HepG2 (cell line): Measurements from ENCODE around the gene ZSWIM5.

ENCODE experiments used
- DMTF1 ChIP-seq: sonication (generic); formaldehyde crosslinking; IDR thresholded peaks from 2 replicates; pipeline ENCODE4 v1.4.0; 2020; ENCODE audit warnings: mild to moderate bottlenecking, missing genetic modification reagents
- FOXK1 ChIP-seq: sonication (generic); formaldehyde crosslinking; IDR thresholded peaks from 2 replicates; pipeline ENCODE4 v1.4.0; 2020; ENCODE audit warnings: low read depth, missing genetic modification reagents, borderline replicate concordance
- HIVEP1 ChIP-seq: sonication (generic); formaldehyde crosslinking; IDR thresholded peaks from 2 replicates; pipeline ENCODE4 v1.4.0; 2020; ENCODE audit warnings: mild to moderate bottlenecking, missing genetic modification reagents
- POLR2AphosphoS5 ChIP-seq: IDR thresholded peaks from 2 replicates; pipeline ENCODE4 v1.6.1; 2012; ENCODE audit warnings: low read depth, low read length
- ZBTB43 ChIP-seq: sonication (generic); formaldehyde crosslinking; conservative IDR thresholded peaks from 2 replicates; pipeline ENCODE4 v1.4.0; 2020; ENCODE audit warnings: missing genetic modification reagents
- ZFP62 ChIP-seq: sonication (generic); formaldehyde crosslinking; IDR thresholded peaks from 2 replicates; pipeline ENCODE4 v1.4.0; 2020; ENCODE audit warnings: missing genetic modification reagents
- ZNF432 ChIP-seq: sonication (generic); formaldehyde crosslinking; IDR thresholded peaks from 2 replicates; pipeline ENCODE4 v1.5.0; 2020; ENCODE audit warnings: missing genetic modification reagents, mild to moderate bottlenecking, borderline replicate concordance
- TF ChIP-seq, protein P1 (sequence below): sonication (generic); formaldehyde crosslinking; IDR thresholded peaks from 2 replicates; pipeline ENCODE4 v1.9.0; 2022; ENCODE audit warnings: low read depth, missing genetic modification reagents
- TF ChIP-seq, protein P2 (sequence below), 2 experiments: fragments of 450-650 bp in 1 of 2; sonication (generic) in 1 of 2; formaldehyde crosslinking in 1 of 2; IDR thresholded peaks; 2 replicates each; pipeline versions ENCODE4 v1.6.1 to v1.8.0; 2016 to 2022; ENCODE audit warnings: antibody characterized with exemption in 1 of 2, mild to moderate bottlenecking in 1 of 2, missing genetic modification reagents in 1 of 2
- TF ChIP-seq, protein P3 (sequence below): sonication (generic); formaldehyde crosslinking; IDR thresholded peaks from 2 replicates; pipeline ENCODE4 v1.5.0; 2020; ENCODE audit warnings: mild to moderate bottlenecking, missing genetic modification reagents, moderate library complexity

DNA sequence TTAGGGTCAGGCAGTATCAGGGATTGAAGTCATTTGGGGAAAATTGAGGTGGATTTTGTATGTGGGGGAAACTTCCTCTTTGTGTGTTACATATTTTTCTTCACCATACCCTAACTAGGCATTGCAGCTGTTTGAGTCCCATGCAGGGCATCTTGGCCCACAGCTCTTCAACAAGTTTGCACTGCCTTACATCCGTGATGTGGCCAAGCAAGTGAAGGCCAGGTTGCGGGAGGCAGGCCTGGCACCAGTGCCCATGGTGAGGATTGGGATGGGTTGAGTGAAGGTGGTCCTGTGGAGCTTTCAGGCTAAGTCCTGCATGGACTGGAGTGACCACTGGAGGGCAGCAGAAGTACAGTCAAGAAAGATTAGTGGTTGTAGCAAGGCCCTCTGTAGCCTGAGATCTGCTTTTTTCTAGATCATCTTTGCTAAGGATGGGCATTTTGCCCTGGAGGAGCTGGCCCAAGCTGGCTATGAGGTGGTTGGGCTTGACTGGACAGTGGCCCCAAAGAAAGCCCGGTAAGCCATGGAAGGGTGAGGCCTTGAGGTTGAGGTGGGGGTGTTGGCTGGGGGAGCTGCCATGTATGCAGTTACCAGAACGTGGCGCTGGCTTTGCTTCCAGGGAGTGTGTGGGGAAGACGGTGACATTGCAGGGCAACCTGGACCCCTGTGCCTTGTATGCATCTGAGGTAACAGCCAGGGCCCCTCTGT is 191.9 kb downstream of the ZSWIM5 start:
- TF ChIP-seq, protein P1, sequence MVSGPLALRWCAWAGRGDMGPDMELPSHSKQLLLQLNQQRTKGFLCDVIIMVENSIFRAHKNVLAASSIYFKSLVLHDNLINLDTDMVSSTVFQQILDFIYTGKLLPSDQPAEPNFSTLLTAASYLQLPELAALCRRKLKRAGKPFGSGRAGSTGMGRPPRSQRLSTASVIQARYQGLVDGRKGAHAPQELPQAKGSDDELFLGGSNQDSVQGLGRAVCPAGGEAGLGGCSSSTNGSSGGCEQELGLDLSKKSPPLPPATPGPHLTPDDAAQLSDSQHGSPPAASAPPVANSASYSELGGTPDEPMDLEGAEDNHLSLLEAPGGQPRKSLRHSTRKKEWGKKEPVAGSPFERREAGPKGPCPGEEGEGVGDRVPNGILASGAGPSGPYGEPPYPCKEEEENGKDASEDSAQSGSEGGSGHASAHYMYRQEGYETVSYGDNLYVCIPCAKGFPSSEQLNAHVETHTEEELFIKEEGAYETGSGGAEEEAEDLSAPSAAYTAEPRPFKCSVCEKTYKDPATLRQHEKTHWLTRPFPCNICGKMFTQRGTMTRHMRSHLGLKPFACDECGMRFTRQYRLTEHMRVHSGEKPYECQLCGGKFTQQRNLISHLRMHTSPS (CRISPR knock-in tag): no peak
- TF ChIP-seq, protein P2, sequence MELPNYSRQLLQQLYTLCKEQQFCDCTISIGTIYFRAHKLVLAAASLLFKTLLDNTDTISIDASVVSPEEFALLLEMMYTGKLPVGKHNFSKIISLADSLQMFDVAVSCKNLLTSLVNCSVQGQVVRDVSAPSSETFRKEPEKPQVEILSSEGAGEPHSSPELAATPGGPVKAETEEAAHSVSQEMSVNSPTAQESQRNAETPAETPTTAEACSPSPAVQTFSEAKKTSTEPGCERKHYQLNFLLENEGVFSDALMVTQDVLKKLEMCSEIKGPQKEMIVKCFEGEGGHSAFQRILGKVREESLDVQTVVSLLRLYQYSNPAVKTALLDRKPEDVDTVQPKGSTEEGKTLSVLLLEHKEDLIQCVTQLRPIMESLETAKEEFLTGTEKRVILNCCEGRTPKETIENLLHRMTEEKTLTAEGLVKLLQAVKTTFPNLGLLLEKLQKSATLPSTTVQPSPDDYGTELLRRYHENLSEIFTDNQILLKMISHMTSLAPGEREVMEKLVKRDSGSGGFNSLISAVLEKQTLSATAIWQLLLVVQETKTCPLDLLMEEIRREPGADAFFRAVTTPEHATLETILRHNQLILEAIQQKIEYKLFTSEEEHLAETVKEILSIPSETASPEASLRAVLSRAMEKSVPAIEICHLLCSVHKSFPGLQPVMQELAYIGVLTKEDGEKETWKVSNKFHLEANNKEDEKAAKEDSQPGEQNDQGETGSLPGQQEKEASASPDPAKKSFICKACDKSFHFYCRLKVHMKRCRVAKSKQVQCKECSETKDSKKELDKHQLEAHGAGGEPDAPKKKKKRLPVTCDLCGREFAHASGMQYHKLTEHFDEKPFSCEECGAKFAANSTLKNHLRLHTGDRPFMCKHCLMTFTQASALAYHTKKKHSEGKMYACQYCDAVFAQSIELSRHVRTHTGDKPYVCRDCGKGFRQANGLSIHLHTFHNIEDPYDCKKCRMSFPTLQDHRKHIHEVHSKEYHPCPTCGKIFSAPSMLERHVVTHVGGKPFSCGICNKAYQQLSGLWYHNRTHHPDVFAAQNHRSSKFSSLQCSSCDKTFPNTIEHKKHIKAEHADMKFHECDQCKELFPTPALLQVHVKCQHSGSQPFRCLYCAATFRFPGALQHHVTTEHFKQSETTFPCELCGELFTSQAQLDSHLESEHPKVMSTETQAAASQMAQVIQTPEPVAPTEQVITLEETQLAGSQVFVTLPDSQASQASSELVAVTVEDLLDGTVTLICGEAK (IDR thresholded peaks at IDR 0.05): no peak
- TF ChIP-seq, protein P2 (CRISPR knock-in tag; IDR thresholded peaks at IDR 0.05): no peak
- TF ChIP-seq FOXK1 (no peak), ZNF432 (CRISPR knock-in tag) (no peak), ZFP62 (CRISPR knock-in tag) (no peak), ZBTB43 (no peak), DMTF1 (CRISPR knock-in tag) (no peak), HIVEP1 (no peak), POLR2AphosphoS5 (no peak)
- TF ChIP-seq, protein P3, sequence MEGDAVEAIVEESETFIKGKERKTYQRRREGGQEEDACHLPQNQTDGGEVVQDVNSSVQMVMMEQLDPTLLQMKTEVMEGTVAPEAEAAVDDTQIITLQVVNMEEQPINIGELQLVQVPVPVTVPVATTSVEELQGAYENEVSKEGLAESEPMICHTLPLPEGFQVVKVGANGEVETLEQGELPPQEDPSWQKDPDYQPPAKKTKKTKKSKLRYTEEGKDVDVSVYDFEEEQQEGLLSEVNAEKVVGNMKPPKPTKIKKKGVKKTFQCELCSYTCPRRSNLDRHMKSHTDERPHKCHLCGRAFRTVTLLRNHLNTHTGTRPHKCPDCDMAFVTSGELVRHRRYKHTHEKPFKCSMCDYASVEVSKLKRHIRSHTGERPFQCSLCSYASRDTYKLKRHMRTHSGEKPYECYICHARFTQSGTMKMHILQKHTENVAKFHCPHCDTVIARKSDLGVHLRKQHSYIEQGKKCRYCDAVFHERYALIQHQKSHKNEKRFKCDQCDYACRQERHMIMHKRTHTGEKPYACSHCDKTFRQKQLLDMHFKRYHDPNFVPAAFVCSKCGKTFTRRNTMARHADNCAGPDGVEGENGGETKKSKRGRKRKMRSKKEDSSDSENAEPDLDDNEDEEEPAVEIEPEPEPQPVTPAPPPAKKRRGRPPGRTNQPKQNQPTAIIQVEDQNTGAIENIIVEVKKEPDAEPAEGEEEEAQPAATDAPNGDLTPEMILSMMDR (CRISPR knock-in tag): peak; percentile 97
